HCT116 (cell line): Measurements from ENCODE around the gene BST1. TPM values are rescaled to one million over a fixed set of nuclear protein-coding genes. Genes with fewer than 3 reads are reported as not detected.

Experiments
- ATAC-seq: fragments of 200-7000 bp; cut with Tn5 transposase; 2 replicates; pipeline ENCODE4 v1.9.1; 2020; ENCODE audit warnings: mild to moderate bottlenecking, moderate library complexity
- BruUV-seq: library from RNA; stranded (reverse); fragments of 400-500 nt; replicated peaks from 2 replicates; lab custom pipeline; 2021; lab: Mats Ljungman, UMichigan
- CTCF ChIA-PET: fragments of 300-600 bp; sonication (Branson Sonifier 250); formaldehyde crosslinking; loops from one replicate; lab custom pipeline; 2021; ENCODE audit warnings: antibody characterized with exemption; lab: Charles Lee
- POLR2A ChIA-PET: fragments of 300-600, 350-600 bp; sonication (Branson Sonifier 250); formaldehyde crosslinking; loops from one replicate; lab custom pipeline; 2021; ENCODE audit warnings: antibody characterized with exemption; lab: Charles Lee
- RAD21 ChIA-PET, 2 experiments: fragments of 300-600 bp; sonication (Branson Sonifier 250); formaldehyde crosslinking; loops; one replicate each; lab custom pipeline; 2023; ENCODE audit warnings: low total read pairs in 2 of 2; ENCODE audit not compliant: uncharacterized antibody in 2 of 2, unreplicated experiment in 2 of 2, low non-redundant PET in 1 of 2; lab: Charles Lee
- DNase-seq: peaks from one replicate; pipeline ENCODE4 v3.0.0-alpha.2; 2010; ENCODE audit warnings: low read depth, low spot score
- H2AFZ ChIP-seq: fragments of 200-600 bp; shearing (Covaris generic), sonication (generic); 2 replicates; pipeline ENCODE4 v1.6.1; 2017; ENCODE audit warnings: low read depth, mixed run types, mixed read lengths, antibody characterized with exemption, low read length; ENCODE audit not compliant: poor library complexity, severe bottlenecking
- H3K27ac ChIP-seq: 2 replicates; pipeline ENCODE4 v1.5.1; 2012; ENCODE audit warnings: low read depth, low read length
- H3K27me3 ChIP-seq: fragments of 200-600 bp; sonication (generic); 2 replicates; pipeline ENCODE4 v1.6.1; 2016; ENCODE audit warnings: mixed run types, low read length, mixed read lengths; ENCODE audit not compliant: insufficient read depth
- H3K36me3 ChIP-seq, 2 experiments: fragments of 200-500 bp in 1 of 2; fragments of 200-600 bp in 1 of 2; sonication (Bioruptor generic) in 1 of 2; sonication (generic) in 1 of 2; 2 replicates each; pipeline versions ENCODE4 v1.5.1 to v1.6.1; 2014 to 2016; ENCODE audit warnings: low read length in 2 of 2, inconsistent platforms in 1 of 2, mixed read lengths in 1 of 2, mixed run types in 1 of 2; ENCODE audit not compliant: insufficient read depth in 2 of 2, control insufficient read depth in 1 of 2
- H3K4me1 ChIP-seq, 2 experiments: fragments of 200-600 bp in 1 of 2; sonication (generic) in 1 of 2; 2 replicates each; pipeline versions ENCODE4 v1.5.1 to v1.6.1; 2012 to 2017; ENCODE audit warnings: low read length in 2 of 2, inconsistent platforms in 1 of 2, mild to moderate bottlenecking in 1 of 2, mixed read lengths in 1 of 2, mixed run types in 1 of 2, moderate library complexity in 1 of 2; ENCODE audit not compliant: insufficient read depth in 2 of 2, control insufficient read depth in 1 of 2
- H3K4me2 ChIP-seq: fragments of 200-600 bp; sonication (generic); 2 replicates; pipeline ENCODE4 v1.6.1; 2017; ENCODE audit warnings: mixed run types, low read length, mixed read lengths
- H3K4me3 ChIP-seq, 2 experiments: fragments of 200-600 bp in 1 of 2; sonication (generic) in 1 of 2; replicated peaks in 1 of 2; 2 replicates each; pipeline ENCODE4 v1.5.1; 2011 to 2016; ENCODE audit warnings: low read length in 2 of 2, control low read depth in 1 of 2, low read depth in 1 of 2, mild to moderate bottlenecking in 1 of 2, mixed read lengths in 1 of 2, mixed run types in 1 of 2
- H3K79me2 ChIP-seq: fragments of 200-600 bp; sonication (generic); 2 replicates; pipeline ENCODE4 v1.6.1; 2017; ENCODE audit warnings: mild to moderate bottlenecking, mixed run types, low read length, moderate library complexity, mixed read lengths; ENCODE audit not compliant: insufficient read depth
- H3K9ac ChIP-seq: fragments of 200-600 bp; sonication (generic); 2 replicates; pipeline ENCODE4 v1.6.1; 2016; ENCODE audit warnings: low read length, mixed read lengths
- H3K9me2 ChIP-seq: fragments of 200-600 bp; sonication (generic), shearing (Covaris generic); 2 replicates; pipeline ENCODE4 v1.6.1; 2017; ENCODE audit warnings: mixed run types, mild to moderate bottlenecking, moderate library complexity; ENCODE audit not compliant: insufficient read depth
- H3K9me3 ChIP-seq, 2 experiments: fragments of 200-500 bp in 1 of 2; fragments of 200-600 bp in 1 of 2; sonication (Bioruptor generic) in 1 of 2; sonication (generic) in 1 of 2; 2 replicates each; pipeline ENCODE4 v1.6.1; 2014 to 2017; ENCODE audit warnings: low read length in 2 of 2, mixed read lengths in 2 of 2, inconsistent platforms in 1 of 2, low read depth in 1 of 2, mild to moderate bottlenecking in 1 of 2, mixed run types in 1 of 2, moderate library complexity in 1 of 2; ENCODE audit not compliant: control insufficient read depth in 1 of 2, insufficient read depth in 1 of 2
- H4K20me1 ChIP-seq: fragments of 200-600 bp; sonication (generic), shearing (Covaris generic); 2 replicates; pipeline ENCODE4 v1.6.1; 2017; ENCODE audit warnings: mixed run types, mild to moderate bottlenecking, moderate library complexity; ENCODE audit not compliant: insufficient read depth
- CEBPB ChIP-seq: IDR thresholded peaks from 2 replicates; pipeline ENCODE4 v1.6.1; 2012; ENCODE audit warnings: low read depth
- ELF1 ChIP-seq: IDR thresholded peaks from 2 replicates; pipeline ENCODE4 v1.6.1; 2012; ENCODE audit warnings: low read depth, borderline replicate concordance
- EZH2 ChIP-seq: fragments of 200-600 bp; sonication (generic); IDR thresholded peaks from 2 replicates; pipeline ENCODE4 v1.6.1; 2017; ENCODE audit warnings: antibody characterized with exemption, mixed run types
- EZH2phosphoT487 ChIP-seq: fragments of 200-600 bp; IDR thresholded peaks from 2 replicates; pipeline ENCODE4 v1.6.1; 2018; ENCODE audit warnings: antibody characterized with exemption, borderline replicate concordance
- FOSL1 ChIP-seq: IDR thresholded peaks from 2 replicates; pipeline ENCODE4 v1.6.1; 2012; ENCODE audit warnings: low read depth
- TCF7L2 ChIP-seq: IDR thresholded peaks from 2 replicates; pipeline ENCODE4 v1.7.0; 2011; ENCODE audit warnings: borderline replicate concordance, inconsistent platforms; ENCODE audit not compliant: insufficient read depth, insufficient read length; ENCODE audit errors: extremely low read depth
- YY1 ChIP-seq: IDR thresholded peaks from 2 replicates; pipeline ENCODE4 v1.6.1; 2011; ENCODE audit warnings: low read length, low read depth, moderate library complexity, mild to moderate bottlenecking; ENCODE audit not compliant: insufficient replicate concordance; ENCODE audit errors: extremely low read depth
- ZFX ChIP-seq: fragments of 450-650 bp; IDR thresholded peaks from 2 replicates; pipeline ENCODE4 v1.6.1; 2017
- ZNF274 ChIP-seq: fragments of 200-500 bp; sonication (Bioruptor generic); IDR thresholded peaks from 2 replicates; pipeline ENCODE4 v1.6.1; 2014; ENCODE audit warnings: mild to moderate bottlenecking, low read depth, low read length, inconsistent platforms
- intact Hi-C: fragments of 100-400 bp; cut with micrococcal nuclease; formaldehyde crosslinking; loops from 2 replicates; pipeline ENCODE4 v1.10.0; 2022
- total RNA-seq: library from RNA; stranded (reverse); gene quantifications from one replicate; pipeline ENCODE4 v1.2.1, GENCODE V29; 2021; ENCODE audit not compliant: unreplicated experiment
- TF ChIP-seq, protein P1 (sequence below), 3 experiments: fragments of 200-600 bp in 1 of 3; sonication (generic) in 1 of 3; IDR thresholded peaks in 2 of 3; conservative IDR thresholded peaks in 1 of 3; 2 replicates each; pipeline ENCODE4 v1.5.1; 2012 to 2017; ENCODE audit warnings: low read depth in 2 of 3, low read length in 2 of 3, antibody characterized with exemption in 1 of 3, borderline replicate concordance in 1 of 3, control low read depth in 1 of 3, mild to moderate bottlenecking in 1 of 3, mixed read lengths in 1 of 3, mixed run types in 1 of 3, moderate library complexity in 1 of 3; ENCODE audit not compliant: insufficient read depth in 1 of 3
- TF ChIP-seq, protein P2 (sequence below): IDR thresholded peaks from 2 replicates; pipeline ENCODE4 v1.6.1; 2012
- TF ChIP-seq, protein P3 (sequence below): IDR thresholded peaks from 2 replicates; pipeline ENCODE4 v1.6.1; 2012

BST1 gene
- total RNA-seq, 1 experiment from 2014 or later: 0.44 TPM

DNA sequence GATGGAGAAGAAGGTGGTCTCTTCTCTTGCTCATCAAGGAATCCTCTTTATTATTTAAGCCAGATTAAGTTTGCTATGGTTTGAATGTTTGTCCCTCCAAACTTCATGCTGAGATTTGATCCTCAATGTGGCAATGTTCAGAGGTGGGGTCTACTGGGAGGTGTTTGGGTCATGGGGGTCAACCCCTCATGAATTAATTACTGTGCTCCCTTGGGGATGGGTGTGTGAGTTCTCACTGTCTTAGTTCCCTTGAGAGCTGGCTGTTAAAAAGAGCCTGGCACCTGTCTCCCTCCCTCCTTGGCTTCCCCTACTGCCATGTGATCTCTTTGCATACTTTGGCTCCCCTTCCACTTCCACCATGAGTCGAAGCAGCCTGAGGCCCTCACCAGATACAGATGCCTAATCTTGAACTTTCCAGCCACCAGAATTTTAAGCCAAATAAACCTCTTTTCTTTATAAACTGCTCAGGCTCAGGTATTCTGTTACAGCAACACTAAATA lies 39.3 kb downstream of the BST1 start:
- H3K9ac ChIP-seq: no peak overlapping the region
- CTCF ChIA-PET: no interaction called here
- no peak for ATAC-seq
- no peaks in the 10 kb centered on the region for H3K9me2 ChIP-seq
- BruUV-seq: no TSS peak
- no peaks in the 10 kb centered on the region for H3K4me1 ChIP-seq
- TF ChIP-seq ZNF274: peak; percentile 42
- TF ChIP-seq, protein P1, sequence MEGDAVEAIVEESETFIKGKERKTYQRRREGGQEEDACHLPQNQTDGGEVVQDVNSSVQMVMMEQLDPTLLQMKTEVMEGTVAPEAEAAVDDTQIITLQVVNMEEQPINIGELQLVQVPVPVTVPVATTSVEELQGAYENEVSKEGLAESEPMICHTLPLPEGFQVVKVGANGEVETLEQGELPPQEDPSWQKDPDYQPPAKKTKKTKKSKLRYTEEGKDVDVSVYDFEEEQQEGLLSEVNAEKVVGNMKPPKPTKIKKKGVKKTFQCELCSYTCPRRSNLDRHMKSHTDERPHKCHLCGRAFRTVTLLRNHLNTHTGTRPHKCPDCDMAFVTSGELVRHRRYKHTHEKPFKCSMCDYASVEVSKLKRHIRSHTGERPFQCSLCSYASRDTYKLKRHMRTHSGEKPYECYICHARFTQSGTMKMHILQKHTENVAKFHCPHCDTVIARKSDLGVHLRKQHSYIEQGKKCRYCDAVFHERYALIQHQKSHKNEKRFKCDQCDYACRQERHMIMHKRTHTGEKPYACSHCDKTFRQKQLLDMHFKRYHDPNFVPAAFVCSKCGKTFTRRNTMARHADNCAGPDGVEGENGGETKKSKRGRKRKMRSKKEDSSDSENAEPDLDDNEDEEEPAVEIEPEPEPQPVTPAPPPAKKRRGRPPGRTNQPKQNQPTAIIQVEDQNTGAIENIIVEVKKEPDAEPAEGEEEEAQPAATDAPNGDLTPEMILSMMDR (IDR thresholded peaks at IDR 0.05 in 2 of 3, conservative IDR thresholded peaks at IDR 0.05 in 1 of 3; ENCODE audit: borderline replicate concordance in 1 of 3, insufficient read depth in 1 of 3, low read depth in 2 of 3, low read length in 2 of 3): no peak
- TF ChIP-seq, all 23 proteins: peak for 1
- Histone ChIP-seq H3K4me3 (no peak overlapping the region), H3K27ac (no peak overlapping the region), H3K36me3 (no peaks in the 10 kb centered on the region), H3K9me3 (no peaks in the 10 kb centered on the region), H3K4me2 (no peak overlapping the region), H4K20me1 (no peaks in the 10 kb centered on the region), H3K79me2 (no peaks in the 10 kb centered on the region), H2AFZ (no peak overlapping the region), H3K27me3 (no peaks in the 10 kb centered on the region)
- ChIA-PET POLR2A (no interaction called here), RAD21 (no interaction called here)
- no peak for DNase-seq
- intact Hi-C loops: no loop called here

DNA sequence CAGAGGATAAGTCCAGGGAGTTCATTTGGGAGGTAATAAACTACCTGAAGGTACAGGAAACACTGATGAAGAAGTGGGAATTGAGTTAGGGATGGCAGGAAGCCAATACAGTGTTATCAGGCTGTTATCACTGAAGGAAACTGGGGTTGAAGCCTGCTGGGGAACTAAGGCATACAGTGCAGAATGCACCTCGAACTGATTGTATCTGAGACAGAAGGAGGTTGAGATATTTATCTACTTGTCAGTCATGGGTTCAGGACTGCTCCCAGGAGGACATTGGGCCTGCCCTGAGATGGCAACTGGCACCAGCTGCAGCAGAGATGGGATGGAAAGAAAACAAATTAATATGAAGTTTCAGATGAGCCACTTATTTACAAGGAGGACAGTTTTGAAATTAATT lies 39.8 kb downstream of the BST1 start:
- ChIA-PET POLR2A (no interaction called here), CTCF (no interaction called here), RAD21 (no interaction called here)
- DNase-seq (no peak), ATAC-seq (no peak)
- Histone ChIP-seq H3K27me3 (no peaks in the 10 kb centered on the region), H3K36me3 (no peaks in the 10 kb centered on the region), H3K79me2 (no peaks in the 10 kb centered on the region), H4K20me1 (no peaks in the 10 kb centered on the region), H3K4me1 (no peaks in the 10 kb centered on the region), H3K4me3 (no peak overlapping the region), H3K4me2 (no peak overlapping the region), H3K9me3 (no peaks in the 10 kb centered on the region), H3K27ac (no peak overlapping the region), H2AFZ (no peak overlapping the region), H3K9ac (no peak overlapping the region), H3K9me2 (no peaks in the 10 kb centered on the region)
- no TSS peak for BruUV-seq
- intact Hi-C loops: no loop called here
- TF ChIP-seq ELF1 (no peak), TCF7L2 (no peak), EZH2phosphoT487 (no peak), CEBPB (no peak), ZFX (no peak), EZH2 (no peak), ZNF274 (no peak), YY1 (no peak), FOSL1 (no peak)
- TF ChIP-seq, protein P1 (IDR thresholded peaks at IDR 0.05 in 2 of 3, conservative IDR thresholded peaks at IDR 0.05 in 1 of 3; ENCODE audit: borderline replicate concordance in 1 of 3, insufficient read depth in 1 of 3, low read depth in 2 of 3, low read length in 2 of 3): no peak
- TF ChIP-seq, protein P2, sequence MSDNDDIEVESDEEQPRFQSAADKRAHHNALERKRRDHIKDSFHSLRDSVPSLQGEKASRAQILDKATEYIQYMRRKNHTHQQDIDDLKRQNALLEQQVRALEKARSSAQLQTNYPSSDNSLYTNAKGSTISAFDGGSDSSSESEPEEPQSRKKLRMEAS: no peak
- TF ChIP-seq, protein P3, sequence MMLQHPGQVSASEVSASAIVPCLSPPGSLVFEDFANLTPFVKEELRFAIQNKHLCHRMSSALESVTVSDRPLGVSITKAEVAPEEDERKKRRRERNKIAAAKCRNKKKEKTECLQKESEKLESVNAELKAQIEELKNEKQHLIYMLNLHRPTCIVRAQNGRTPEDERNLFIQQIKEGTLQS: no peak
